Stimulated activated CD4-positive, alpha-beta T cell treated with anti-CD3 and anti-CD28 coated beads, Interleukin-2, amount 100 ng/mL, for 48 hours (primary cell): ENCODE results near the gene PDCL3.

Source experiments
- DNase-seq, 2 donors: peaks; one replicate each; pipeline ENCODE4 v3.0.0-alpha.2; 2020

PDCL3 gene

DNA sequence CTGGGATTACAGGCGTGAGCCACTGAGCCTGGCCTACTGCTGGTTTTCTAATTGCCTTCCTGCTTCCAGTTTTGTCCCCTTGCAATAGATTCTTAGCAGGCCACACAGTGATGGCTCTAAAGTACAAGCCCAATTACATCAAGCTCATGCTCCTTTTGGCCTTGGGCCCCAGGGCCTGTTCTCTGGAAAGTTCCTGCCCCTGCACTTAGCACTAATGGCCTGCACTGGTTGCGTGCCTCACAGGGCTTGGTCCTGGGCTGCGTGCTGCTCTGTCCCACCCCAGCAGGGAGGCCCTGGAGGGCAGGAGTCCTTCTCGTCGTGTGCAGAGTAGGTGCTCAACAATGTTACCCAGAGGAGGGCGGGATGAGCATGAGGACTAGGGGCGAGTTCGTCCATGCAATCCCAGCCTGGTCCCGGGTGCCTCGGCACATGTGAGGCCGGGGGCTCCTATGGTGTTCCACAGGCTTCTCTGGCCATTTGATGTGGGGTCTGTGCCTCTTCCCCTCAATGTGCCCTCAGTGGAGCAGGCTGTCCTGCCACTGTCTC lies 51.7 kb downstream of the PDCL3 start:
- DNase-seq = no peak

DNA sequence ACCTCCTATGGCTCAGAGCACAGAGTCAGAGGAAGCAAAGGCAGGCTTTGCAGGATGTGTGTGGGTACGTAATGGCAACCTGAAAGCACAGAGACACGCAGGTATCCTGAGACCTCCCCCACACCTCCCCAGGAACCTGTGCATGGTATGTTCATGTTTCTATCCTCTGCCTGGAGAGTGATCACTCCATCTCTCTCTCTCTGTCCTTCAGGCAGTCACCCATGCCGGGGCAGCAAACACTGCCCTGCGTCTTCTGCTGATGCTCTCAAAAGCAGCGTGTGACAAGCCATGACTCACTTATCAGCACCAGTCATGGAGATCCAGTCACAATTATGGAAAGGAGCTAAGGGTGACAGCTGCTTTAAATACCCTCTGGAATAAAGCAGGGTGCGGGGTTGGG lies 52.7 kb downstream of the PDCL3 start:
- DNase-seq = no peak

DNA sequence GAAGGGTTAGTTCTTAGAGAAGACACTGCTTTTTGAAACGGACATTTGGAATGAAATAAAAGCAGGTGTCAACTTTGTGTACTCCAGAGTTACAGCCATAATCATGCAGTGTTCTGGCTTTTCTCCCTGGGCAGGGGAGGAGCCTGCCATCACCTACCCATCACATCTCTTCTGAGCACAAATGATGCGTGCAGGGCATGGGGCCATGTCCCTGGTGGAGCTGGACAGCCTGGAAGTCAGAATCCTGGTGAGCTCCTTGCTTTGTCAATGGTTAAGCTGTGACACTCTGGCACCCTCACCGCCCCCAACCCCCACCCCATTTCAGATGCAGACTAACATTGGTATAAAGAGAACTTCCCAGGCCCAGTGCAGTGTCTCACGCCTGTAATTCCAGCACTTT lies 53.1 kb downstream of the PDCL3 start:
- DNase-seq = no peak

DNA sequence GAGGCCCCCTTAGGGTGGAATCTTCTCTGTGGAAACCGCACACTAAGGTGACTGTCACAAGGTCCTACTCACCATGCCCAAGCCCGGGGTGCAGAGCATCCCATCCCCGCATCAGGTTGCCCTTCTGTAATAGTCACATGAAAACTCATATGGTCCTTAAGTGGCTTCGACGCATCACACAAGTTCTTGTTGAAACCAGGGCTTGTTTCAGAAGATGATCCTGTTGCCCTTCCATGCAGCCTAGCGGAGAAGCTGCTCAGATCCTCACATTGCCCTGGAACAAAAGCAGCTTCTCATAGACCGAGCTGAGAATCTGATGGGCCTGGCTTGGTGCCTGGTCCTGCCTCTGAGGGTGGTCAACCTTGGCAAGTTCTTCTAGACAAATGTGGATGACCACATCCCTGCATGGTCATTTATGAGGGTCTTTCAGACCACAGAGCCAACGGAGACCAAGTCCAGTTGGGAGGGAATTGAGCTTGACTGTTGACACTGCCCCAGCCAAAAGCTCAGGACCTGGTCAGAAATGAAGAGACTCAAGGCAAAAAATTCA lies 54.1 kb downstream of the PDCL3 start:
- DNase-seq = no peak

DNA sequence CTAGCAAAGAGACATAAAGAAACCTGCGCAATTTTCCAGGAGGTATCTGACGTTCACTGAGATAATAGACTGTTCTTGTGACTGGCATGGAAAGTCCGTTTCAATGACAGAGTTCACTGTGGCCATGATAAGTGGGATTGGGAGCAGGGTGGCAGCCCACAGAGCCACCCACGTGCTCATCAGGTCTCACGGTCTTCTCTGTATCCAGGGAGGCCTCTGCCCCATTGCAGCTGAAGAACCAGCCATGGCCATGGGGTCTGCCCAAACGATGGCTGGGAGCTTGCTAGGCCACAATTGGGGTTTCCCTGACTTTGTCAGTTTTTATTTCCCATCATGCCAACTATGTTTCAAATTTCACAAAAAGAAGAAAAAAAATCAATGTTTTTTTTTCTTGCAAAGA lies 57.2 kb downstream of the PDCL3 start:
- DNase-seq = no peak

DNA sequence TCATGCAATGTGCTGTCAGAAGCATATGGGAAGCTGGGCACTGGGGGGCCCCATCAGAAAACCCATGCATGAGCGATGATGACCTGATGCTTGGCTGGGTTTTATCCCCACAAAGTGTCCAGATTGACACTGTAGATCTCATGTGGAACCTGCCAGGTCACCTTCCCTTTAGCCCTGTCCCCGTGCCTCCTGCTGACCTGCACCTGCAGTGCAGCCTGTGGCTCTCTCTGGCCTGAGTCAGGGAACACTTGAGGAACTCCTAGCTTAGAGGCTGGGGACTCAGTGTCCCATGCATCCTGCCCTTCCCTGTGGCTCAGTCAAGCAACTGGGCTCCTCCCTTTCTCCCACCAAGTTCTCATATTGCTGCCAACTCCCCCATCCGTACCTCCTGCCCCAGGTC lies 57.7 kb downstream of the PDCL3 start:
- DNase-seq = no peak

DNA sequence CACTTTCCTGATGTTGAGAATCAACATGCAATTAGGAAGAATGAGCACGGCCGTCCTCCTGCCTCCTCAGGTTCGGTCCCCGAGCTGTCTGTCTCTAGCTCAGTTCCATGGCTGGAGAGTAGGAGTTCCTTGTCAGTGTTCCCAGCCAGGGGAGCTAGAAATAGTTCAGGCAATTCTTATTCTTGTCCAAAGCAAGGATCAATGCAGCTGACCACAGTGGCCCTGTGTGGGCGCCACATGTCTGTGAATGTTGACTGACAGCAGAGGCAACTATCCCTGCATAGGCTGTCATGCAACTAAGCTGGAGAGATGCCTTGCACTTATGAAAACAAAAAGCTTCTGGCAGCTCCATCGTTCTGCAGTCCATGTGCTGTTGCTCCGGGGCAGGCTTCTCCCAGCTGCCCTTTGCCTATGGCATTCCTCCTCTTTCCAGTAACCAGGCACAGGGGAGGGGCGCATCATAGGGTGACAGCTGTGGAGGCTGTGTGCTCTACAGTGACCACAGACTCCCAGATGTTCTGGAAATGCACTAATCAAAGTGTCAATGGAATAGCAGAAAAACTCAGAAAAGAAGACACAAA lies 58.7 kb downstream of the PDCL3 start:
- no peak for DNase-seq

DNA sequence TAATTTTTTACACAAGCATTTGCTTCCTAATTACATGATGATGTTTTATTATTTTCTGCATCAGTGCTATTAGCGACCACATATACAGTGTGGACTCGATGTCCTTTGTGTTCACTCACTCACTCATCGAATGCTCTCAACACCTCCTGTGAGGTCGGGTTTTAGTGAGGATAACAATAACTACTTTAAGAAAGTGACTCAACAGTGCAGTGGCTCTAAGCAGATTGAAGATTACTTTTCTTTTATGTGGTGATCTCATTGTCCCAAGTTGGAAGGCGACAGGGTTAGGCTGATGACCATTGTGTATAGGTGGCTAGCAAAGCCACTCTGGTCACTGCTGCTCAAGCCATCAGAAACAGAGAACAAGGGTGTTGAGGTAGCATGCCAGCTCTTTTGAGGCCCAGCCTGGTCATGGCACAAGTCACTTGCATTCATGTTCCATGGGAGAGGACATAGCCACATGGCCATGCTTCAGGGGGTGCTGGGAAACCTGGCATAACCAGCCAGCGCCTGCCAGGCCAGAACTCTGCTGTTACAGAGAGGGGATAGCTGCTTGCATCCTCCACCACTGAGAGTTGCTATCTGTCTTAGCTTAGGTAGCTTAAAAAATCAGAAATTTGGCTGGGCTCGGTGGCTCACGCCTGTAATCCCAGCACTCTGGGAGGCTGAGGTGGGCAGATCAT lies 60.4 kb downstream of the PDCL3 start:
- DNase-seq = no peak

DNA sequence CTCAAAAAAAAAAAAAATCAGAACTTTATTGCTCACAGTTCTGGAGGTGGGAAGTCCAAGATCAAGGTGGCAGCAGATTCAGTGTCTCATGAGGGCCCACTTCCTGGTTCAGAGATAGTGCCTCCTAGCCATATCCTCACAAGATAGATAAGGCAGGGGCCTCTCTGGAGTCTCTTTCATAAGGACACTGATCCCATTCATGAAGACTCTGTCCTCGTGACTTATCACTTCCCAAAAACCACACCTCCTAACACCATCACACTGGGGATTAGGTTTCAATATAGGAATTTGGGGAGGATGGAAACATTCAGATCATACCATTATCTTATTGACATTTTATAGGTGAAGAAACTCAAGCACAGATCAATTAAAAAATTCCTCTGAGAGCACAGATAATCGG lies 61.1 kb downstream of the PDCL3 start:
- no peak for DNase-seq

DNA sequence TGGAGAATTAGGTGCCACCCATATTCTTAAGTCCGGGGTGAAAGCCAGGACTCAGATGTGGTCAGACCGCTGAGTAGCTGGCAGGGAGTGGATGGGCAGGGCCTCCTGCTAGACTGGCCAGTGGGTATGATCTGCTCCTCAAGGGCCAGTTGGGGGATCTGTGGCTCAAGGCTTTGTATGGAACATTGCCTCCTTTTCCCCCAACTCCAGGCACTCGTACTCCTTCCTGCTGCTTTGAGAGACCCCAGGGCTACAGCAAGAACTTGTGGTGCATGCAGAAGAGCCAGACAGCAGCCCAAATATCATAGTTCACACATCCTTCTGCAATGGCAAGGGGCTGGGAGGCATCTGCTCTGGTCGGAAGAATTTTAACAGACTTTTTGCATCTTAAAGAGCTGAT lies 61.7 kb downstream of the PDCL3 start:
- DNase-seq = no peak

DNA sequence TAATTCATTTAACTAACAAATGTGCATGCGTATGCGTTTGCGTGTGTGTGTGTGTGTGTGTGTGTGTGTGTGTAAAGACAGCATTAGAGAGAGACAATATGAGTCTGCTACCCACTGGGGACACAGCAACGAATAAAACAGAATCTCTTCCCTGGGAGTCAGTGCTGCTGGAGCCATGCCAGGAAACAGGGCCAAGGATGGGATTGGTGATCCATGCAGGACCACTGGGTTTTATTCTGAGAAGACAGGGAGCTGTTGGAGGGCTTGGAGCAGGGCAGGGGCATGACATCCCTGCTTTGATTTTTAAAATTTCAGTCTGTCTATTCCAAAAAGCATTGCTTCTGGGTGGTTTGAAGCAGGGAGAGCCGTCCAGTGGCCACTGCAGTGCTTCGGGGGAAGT lies 62.9 kb downstream of the PDCL3 start:
- no peak for DNase-seq
